ENCODE results near the gene OR7G3.

OR7G3 gene

DNA sequence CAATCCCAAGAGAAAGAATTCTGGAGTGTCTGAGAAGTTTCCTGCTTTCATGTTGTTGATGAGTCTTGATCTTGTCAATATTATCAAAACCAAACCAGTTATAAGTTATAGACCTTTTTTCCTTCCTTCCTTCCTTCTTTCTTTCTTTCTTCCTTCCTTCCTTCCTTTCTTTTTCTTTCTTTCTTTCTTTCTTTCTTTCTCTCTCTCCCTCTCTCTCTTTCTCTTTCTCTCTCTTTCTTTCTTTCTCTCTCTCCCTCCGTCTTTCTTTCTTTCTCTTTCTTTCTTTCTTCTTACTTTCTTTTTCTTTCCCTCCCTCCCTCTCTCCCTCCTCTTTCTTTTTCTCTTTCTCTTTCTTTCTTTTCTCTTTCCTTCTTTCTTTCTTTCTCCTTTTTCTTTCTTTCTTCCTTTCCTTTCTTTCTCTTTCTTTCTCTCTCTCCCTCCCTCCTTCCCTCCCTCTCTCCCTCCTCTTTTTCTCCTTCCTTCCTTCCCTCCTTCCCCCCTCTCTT is at the start of gene OR7G3:
Gene OR7G3, minus strand, starts transcription at position 51 of the 506 bp plus-strand sequence. Its CDS starts 0 bp downstream, at position 51.
- no peak for DNase-seq (ENCODE audit: low spot score)

- DNase-seq (ENCODE audit: low spot score): no peak
Measured at GRCh38 chr19:9175326-9175725, 48.6 kb upstream of the OR7G3 start.

DNA sequence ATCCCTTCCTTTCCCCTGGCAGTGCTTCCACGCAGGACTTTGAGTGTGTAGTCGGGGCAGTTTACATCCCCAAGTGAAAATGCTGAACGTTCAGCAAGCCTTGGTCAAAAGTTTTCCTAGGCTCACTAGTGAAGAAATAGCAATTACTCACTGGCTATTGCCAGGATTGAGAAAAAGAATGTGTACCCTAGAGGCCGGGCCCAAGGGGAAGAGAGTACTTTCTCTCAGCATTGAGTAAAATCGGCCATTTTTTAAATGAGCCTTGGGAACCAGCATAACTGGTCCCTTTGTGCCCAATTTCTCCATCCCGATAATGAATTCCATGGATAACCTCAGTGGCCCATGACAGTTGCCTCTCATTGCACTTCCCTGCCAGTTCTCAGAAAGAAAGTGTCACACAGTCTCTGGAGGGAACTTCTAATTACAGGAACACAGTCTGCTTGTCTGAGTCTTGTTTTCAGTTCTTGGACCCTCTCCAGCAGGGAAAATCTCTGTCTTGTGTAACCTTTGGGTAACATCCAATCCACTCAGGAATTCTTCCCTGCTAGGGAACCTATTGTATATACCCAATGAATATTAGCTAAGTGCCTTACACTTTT is 44.7 kb upstream of the OR7G3 start:
- DNase-seq (ENCODE audit: low spot score): no peak

GRCh38 chr19:9166846-9167245 is 40.1 kb upstream of the OR7G3 start:
- DNase-seq (ENCODE audit: low spot score): no peak

- no peak for DNase-seq (ENCODE audit: low spot score)
Measured at GRCh38 chr19:9165261-9165660, 38.5 kb upstream of the OR7G3 start.

DNA sequence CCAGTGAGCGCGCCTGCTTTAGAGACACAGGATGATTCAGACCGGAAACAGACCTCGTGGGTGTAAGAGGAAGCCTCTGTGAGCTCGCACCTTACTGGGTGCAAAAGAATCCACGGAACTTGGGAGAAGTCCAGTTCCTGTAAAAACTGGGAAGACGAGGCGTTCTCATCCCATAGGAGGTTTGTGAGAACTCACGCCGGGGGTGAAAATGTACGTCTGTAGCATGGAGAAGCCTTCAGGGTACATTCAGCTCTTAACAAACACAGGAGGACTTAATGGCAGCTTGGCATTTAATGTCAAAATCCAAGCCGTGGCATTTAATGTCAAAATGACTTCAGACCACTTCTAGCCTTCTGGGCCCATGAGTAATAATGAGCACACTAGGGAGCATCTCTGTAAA is 34.7 kb upstream of the OR7G3 start:
- no peak for DNase-seq (ENCODE audit: low spot score)

DNA sequence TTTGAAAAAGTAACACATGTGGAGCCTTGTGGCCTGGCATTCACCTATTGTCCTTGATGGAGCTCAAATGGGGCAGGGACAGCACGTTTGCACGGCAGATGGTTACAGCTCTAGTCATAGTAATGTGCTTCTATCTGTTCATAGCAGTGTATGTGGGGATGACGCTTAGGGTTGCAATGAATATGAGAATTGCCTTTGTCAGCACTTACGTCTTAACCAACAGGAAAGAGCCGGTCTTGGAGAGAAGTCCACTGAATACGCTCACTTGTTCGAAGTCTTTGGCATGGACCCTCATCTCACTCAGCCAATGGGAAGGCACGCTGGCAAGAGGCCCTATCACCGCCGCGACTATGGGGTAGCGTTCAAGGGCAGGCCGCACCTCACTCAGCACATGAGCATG is 33.1 kb upstream of the OR7G3 start:
- no peak for DNase-seq (ENCODE audit: low spot score)

DNA sequence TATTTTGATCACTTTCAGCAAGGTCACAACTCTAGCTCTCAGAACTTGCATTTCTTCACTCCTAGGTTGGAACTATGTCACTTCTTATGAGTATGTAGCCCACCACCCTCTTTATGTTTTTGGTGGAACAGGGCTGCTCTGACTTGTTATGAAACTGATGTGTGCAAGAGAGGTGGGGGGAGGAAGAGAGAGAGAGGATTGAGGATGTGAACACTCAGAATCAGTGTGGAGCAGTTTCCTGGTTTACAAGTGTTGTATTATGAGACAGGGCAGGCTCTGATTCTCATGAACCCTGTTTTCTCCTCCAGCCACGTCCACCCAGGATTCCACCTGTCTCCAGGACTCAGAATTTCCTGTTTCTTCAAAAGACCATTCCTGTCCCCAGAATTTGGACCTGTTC is 29.6 kb upstream of the OR7G3 start:
- no peak for DNase-seq (ENCODE audit: low spot score)

DNA sequence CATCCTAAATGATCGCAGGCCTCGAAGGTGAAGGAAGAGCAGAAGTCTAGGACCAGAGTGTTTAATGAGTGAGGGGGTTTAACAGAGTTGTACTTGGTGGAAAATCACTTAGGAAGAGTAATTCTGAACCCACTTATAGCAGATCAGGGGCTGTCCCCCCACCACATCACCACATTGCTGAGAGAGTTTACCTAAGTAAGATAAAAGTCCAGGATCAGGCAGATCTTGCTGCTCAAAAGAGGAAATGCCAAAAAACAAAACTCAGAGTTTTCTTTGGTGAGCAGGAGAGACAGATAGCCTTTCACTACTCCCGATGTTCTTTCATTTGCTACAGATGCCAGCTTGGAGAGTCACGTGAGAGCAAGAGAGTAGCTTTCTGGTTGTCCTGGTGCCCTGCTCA is 28.8 kb upstream of the OR7G3 start:
- no peak for DNase-seq (ENCODE audit: low spot score)

DNA sequence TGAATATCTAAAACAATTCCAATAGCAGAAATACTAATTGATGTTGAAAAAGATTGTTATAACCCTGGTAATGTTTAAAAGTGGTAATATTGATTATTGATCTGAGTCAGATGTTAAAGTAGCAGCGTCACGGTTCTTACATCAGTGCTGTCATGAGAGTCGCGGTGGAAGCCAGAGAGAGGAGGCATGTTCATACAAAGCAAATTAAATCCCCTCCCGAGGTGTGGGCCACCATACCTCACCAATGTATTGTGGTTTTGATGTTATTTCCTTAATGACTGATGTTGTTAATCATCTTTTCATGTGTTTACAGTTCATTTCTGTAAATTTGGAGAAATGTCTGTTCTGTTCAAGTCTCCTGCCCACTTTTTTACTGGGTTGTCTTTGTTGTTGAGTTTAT is 24.6 kb upstream of the OR7G3 start:
- no peak for DNase-seq (ENCODE audit: low spot score)

DNA sequence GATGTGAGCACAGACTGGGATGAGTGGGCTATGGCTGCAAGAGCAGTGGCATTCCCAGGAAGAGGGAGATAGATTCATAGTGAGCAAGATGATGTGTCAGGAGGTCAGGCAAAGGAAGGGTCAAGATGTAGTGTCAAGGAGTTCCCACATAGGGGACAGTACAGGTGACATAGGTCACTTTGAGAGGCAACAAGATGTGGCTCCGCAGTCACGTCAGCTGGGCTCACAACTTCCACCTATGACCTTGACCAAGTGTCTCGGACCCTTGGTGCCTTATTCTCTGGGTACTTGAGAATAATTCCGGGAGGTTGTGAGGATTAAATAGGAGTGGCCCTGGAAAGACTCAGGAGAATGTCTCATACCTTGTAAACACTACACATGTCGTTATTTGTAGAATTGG is 23.9 kb upstream of the OR7G3 start:
- DNase-seq (ENCODE audit: low spot score): no peak

DNA sequence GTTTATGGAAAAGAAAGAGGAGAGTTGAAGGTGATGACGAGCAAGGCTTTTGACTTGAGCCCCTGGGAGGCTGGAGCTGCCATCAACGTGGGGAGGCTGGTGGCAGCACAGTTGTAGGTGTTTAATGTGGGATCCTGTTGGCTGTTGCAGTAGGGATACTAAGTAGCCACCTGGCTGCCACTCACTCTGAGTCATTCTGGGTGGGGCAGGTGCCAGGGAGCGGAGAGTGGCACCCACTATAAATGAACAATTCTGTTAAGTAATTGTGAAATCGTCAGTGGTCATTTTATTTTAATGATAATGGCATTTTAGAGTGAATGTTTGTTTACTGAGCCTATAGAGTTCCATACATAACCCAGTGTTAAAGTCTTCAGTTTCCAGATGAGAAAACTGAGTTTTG is 23.2 kb upstream of the OR7G3 start:
- DNase-seq (ENCODE audit: low spot score): no peak

GRCh38 chr19:9148697-9149096 is 21.9 kb upstream of the OR7G3 start:
- no peak for DNase-seq (ENCODE audit: low spot score)

- DNase-seq (ENCODE audit: low spot score): no peak
Measured at GRCh38 chr19:9146882-9147281, 20.1 kb upstream of the OR7G3 start.

DNA sequence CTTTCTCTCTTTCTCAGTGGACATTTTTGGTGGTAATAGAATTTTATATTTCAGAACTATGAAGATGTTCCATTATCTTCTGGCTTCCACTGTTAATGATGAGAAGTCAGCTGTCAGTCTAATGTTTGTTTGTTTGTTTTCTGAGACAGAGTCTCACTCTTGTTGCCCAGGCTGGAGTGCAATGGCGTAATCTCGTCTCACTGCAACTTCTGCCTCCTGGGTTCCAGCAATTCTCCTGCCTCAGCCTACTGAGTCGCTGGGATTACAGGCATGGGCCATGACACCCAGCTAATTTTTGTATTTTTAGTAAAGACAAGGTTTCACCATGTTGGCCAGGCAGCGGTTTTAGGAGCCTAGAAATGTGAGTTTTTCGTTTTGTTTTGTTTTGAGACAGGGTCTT is 18.2 kb upstream of the OR7G3 start:
- DNase-seq (ENCODE audit: low spot score): no peak

GRCh38 chr19:9140159-9140874 is 13.6 kb upstream of the OR7G3 start, which contains the start of gene ZNF317:
TSS of gene ZNF317 (plus strand) at chr19:9140397. CDS start at chr19:9156017, 15,620 bp downstream.
- peak; percentile 91 for DNase-seq (ENCODE audit: low spot score)

DNA sequence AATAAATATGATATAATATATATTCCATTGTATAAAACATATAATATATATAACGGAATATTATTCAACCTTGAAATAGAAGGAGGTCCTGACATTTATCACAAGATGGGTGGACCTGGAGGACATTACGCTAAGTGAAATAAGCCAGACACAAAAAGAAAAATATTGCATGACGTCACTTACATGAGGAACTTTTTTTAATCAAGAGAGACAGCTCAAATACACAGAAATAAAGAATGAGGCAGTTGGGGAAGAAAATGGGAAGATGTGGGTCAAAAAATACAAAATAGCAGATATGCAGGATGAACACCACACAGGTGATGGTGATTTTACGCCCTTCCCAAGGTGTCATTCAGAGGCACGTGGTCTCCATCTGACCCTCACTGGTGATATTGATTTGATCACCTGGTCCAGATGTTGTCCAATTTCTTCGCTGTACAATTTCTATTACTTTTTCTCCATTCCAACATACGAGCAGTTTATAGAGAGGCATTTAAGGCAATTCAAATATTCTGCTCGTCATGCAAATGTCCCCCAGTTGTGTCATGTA is 12.9 kb upstream of the OR7G3 start:
- no peak for DNase-seq (ENCODE audit: low spot score)

DNA sequence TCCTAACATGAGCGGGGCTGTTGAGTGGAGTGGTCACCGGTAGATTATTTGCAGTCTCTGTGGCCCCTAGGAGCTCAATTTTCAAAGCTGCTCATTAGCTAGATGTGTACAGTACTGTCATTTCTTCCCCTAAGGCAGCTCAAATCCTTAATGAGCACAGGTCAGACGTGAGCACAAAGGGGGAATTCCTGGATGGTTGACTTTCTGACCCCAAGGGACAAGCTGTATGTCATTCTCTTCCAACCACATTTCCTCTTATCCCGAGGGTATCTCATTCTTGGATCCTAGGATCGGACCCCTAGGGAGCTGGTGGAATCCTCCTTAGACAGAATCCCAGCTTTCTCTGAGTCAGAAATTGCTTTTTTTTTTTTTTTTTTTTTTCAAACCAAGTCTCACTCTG is 5.7 kb upstream of the OR7G3 start:
- DNase-seq (ENCODE audit: low spot score): no peak

GRCh38 chr19:9130965-9131364 is 4.2 kb upstream of the OR7G3 start:
- DNase-seq (ENCODE audit: low spot score): no peak

GRCh38 chr19:9128171-9128570 is 1.4 kb upstream of the OR7G3 start:
- no peak for DNase-seq (ENCODE audit: low spot score)

DNA sequence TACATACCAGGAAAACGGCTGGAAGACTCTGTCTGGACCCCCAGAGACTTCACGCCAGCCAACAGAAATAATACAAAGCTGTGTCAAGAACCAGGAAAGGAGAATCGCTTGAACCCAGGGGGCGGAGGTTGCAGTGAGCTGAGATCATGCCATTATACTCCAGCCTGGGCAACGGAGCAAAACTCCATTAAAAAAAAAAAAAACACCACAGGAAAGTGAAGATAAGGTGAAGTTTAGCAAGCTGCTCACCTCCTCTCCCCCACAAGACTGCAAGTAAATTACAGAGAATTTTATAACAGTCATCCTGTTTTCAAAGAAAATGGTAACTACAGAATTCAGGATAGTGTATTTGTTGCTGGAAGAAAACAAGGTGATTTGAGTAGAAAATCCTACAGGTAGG is 10.2 kb downstream of the OR7G3 start:
- no peak for DNase-seq (ENCODE audit: low spot score)

GRCh38 chr19:9115307-9115813 is 11.4 kb downstream of the OR7G3 start, which contains the start of gene OR7G1:
TSS of gene OR7G1 (minus strand) at chr19:9115763. CDS start at chr19:9115763, 0 bp downstream.
- no peak for DNase-seq (ENCODE audit: low spot score)

- DNase-seq (ENCODE audit: low spot score): no peak
Measured at GRCh38 chr19:9109959-9110358, 16.8 kb downstream of the OR7G3 start.

Data from GM03348 (cell line).